A549 treated with Hydrocortisone at 1 μM for 4 hours (cell line): Measurements from ENCODE around the gene ATL2. TPM values are rescaled to one million over a fixed set of nuclear protein-coding genes. Genes with fewer than 3 reads are reported as not detected.

ENCODE experiments used
- total RNA-seq: library from RNA; stranded (reverse); fragments of 200-300 nt; extraction: Qiagen RNA extraction; gene quantifications from 5 replicates; pipeline ENCODE4 v1.2.3, GENCODE V29; 2022

Gene ATL2
- total RNA-seq, result 43.3 to 82.0 TPM (median 53.2 TPM) in 5 replicates

DNA sequence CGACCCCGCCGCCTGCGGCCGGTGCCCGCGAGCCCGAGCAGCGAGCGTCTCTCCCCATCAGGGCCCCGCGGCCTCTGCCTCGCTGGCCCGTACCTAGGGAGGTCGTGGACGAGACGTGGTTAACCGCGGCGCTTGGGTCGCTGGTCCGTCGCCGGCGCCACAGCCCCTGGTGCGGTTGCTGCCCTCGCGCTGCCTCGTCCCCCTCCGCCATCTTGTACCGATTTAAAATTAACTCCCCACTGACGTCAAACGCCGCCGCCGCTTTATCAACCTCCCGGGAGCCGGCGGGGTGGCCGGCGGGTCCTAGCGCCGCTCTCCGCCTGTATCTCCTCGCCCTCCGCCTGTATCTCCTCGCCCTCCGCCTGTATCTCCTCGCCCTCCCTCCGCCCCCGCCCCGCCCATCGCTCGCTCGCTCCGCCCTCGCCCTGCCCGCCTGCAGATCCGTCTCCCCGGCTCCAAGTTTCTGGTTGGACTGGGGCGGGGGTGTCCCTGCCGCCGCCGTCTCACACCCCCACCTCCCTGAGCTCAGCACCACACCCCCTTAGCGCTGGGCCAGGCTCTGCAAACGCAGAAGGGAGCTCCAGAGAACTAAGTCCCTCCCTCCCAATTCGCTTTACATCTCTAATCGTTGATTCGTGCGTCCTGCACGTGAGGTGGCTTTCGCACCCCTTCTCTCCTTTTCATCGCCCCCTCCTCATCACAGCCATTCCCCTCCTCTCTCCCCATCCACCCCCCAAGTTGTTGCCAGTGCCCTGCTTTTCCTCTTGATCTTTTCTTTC is at the start of gene ATL2:
Gene ATL2 (minus strand): TSS at position 224 of the 779 bp plus-strand sequence. CDS start 13 bp downstream, at position 211.

Other genes starting within 250 kb of the ATL2 start
- gene HNRNPLL, start 225.7 kb upstream of the ATL2 start, total RNA-seq, result 19.3 to 25.5 TPM (median 24.8 TPM) in 5 replicates